ENCODE data around the gene RNF168. TPM values are rescaled to one million over a fixed set of nuclear protein-coding genes. Genes with fewer than 3 reads are reported as not detected.
"Not testable (repeated sequence)": the region's sequence is repeated elsewhere in the genome, so short reads cannot be mapped to it uniquely, and the experiment has no call there.

The RNF168 gene
- total RNA-seq, 1 donor from 2014 or later = 23.2 TPM

GRCh38 chr3:196517162-196517800 is 13.7 kb upstream of the RNF168 start:
- no peak for DNase-seq (ENCODE audit: low spot score)

- no peak for DNase-seq (ENCODE audit: low spot score)
Measured at GRCh38 chr3:196514913-196515621, 11.5 kb upstream of the RNF168 start, which contains the start of gene SMCO1. SMCO1 (minus strand) TSS chr3:196515346; CDS start chr3:196515209, 137 bp downstream.

- no peak for DNase-seq (ENCODE audit: low spot score)
Measured at GRCh38 chr3:196514350-196514716, 10.8 kb upstream of the RNF168 start.

GRCh38 chr3:196513697-196514349 is 10.3 kb upstream of the RNF168 start:
- DNase-seq (ENCODE audit: low spot score) = no peak

- not testable (repeated sequence) for DNase-seq (ENCODE audit: low spot score)
Measured at GRCh38 chr3:196511646-196512425, 8.3 kb upstream of the RNF168 start.

GRCh38 chr3:196511108-196511507 is 7.5 kb upstream of the RNF168 start:
- not testable (repeated sequence) for DNase-seq (ENCODE audit: low spot score)

- no peak for DNase-seq (ENCODE audit: low spot score)
Measured at GRCh38 chr3:196506687-196507086, 3.1 kb upstream of the RNF168 start.

- no peak for DNase-seq (ENCODE audit: low spot score)
Measured at GRCh38 chr3:196504556-196504955, 988 bp upstream of the RNF168 start.

- DNase-seq (ENCODE audit: low spot score) = not testable (repeated sequence)
Measured at GRCh38 chr3:196504077-196504398, 470 bp upstream of the RNF168 start.

GRCh38 chr3:196502775-196503195 is 783 bp downstream of the RNF168 start:
- DNase-seq (ENCODE audit: low spot score) = peak; percentile 30

GRCh38 chr3:196501316-196502044 is 2.1 kb downstream of the RNF168 start:
- DNase-seq (ENCODE audit: low spot score) = no peak

GRCh38 chr3:196499807-196500524 is 3.6 kb downstream of the RNF168 start:
- no peak for DNase-seq (ENCODE audit: low spot score)

GRCh38 chr3:196499061-196499460 is 4.5 kb downstream of the RNF168 start:
- DNase-seq (ENCODE audit: low spot score) = no peak

- DNase-seq (ENCODE audit: low spot score) = no peak
Measured at GRCh38 chr3:196498297-196498696, 5.3 kb downstream of the RNF168 start.

GRCh38 chr3:196496183-196496582 is 7.4 kb downstream of the RNF168 start:
- DNase-seq (ENCODE audit: low spot score) = no peak

GRCh38 chr3:196493292-196493691 is 10.3 kb downstream of the RNF168 start:
- no peak for DNase-seq (ENCODE audit: low spot score)

- DNase-seq (ENCODE audit: low spot score) = no peak
Measured at GRCh38 chr3:196492080-196492479, 11.5 kb downstream of the RNF168 start.

- DNase-seq (ENCODE audit: low spot score) = no peak
Measured at GRCh38 chr3:196489747-196490146, 13.8 kb downstream of the RNF168 start.

GRCh38 chr3:196486263-196486662 is 17.3 kb downstream of the RNF168 start:
- DNase-seq (ENCODE audit: low spot score) = no peak

GRCh38 chr3:196477678-196478077 is 25.9 kb downstream of the RNF168 start:
- DNase-seq (ENCODE audit: low spot score) = no peak

GRCh38 chr3:196472286-196472685 is 31.3 kb downstream of the RNF168 start:
- no peak for DNase-seq (ENCODE audit: low spot score)

Data from mucosa of gallbladder (tissue), 1 donor.